NB4 (cell line): ENCODE measurements around the gene NCDN.
A peak's percentile ranks its signal among the peaks of the same experiment; 100 is the strongest.
"Not testable (repeated sequence)": the region's sequence is repeated elsewhere in the genome, so short reads cannot be mapped to it uniquely, and the experiment has no call there.

Experiments used
- DNase-seq: peaks from one replicate; pipeline ENCODE4 v3.0.0; 2010; ENCODE audit warnings: low read depth
- H3K4me3 ChIP-seq: one replicate; pipeline ENCODE4 v1.5.1; 2011; ENCODE audit warnings: mild to moderate bottlenecking, low read depth, low read length, moderate library complexity
- MYC ChIP-seq: IDR thresholded peaks from 2 replicates; pipeline ENCODE4 v1.6.1; 2011; ENCODE audit warnings: low read depth, low read length
- POLR2A ChIP-seq: IDR thresholded peaks from 2 replicates; pipeline ENCODE4 v1.6.1; 2011; ENCODE audit warnings: mild to moderate bottlenecking; ENCODE audit not compliant: insufficient read length; ENCODE audit errors: extremely low read depth
- TF ChIP-seq, protein P1 (sequence below): IDR thresholded peaks from 2 replicates; pipeline ENCODE4 v1.6.1; 2011; ENCODE audit warnings: low read depth, low read length
- TF ChIP-seq, protein P2 (sequence below): IDR thresholded peaks from one replicate; pipeline ENCODE4 v1.5.1; 2012; ENCODE audit warnings: low read depth, low read length

NCDN gene

DNA sequence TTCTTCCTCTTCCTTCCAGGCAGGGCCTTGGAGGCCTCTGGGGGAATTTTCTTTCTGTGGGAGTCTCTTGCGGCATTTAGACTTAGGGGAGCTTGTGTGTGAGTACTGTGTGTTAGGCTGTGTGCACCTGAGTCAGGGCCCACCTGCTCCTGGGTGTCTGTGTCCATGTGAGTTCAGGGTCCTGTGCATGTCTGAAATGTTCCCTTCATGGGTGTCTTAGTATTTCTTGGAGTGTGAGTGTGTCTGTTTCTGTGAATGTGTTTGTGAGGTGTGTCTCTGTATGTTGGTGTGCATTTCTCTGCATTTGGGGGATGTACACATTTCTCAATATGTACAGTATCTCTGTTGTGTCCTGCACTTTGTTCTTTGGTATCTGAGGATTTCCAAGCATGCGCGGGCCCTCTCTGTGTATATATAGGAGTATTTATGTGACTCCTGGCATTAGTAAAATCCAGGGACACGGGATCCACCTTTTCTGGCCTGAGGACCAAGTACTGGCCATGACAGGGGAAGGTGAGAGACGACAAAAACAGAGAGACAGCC is 17.9 kb downstream of the NCDN start:
- DNase-seq, result no peak
- TF ChIP-seq POLR2A (no peak), MYC (no peak)
- TF ChIP-seq, protein P1, sequence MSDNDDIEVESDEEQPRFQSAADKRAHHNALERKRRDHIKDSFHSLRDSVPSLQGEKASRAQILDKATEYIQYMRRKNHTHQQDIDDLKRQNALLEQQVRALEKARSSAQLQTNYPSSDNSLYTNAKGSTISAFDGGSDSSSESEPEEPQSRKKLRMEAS, result no peak
- TF ChIP-seq, protein P2, sequence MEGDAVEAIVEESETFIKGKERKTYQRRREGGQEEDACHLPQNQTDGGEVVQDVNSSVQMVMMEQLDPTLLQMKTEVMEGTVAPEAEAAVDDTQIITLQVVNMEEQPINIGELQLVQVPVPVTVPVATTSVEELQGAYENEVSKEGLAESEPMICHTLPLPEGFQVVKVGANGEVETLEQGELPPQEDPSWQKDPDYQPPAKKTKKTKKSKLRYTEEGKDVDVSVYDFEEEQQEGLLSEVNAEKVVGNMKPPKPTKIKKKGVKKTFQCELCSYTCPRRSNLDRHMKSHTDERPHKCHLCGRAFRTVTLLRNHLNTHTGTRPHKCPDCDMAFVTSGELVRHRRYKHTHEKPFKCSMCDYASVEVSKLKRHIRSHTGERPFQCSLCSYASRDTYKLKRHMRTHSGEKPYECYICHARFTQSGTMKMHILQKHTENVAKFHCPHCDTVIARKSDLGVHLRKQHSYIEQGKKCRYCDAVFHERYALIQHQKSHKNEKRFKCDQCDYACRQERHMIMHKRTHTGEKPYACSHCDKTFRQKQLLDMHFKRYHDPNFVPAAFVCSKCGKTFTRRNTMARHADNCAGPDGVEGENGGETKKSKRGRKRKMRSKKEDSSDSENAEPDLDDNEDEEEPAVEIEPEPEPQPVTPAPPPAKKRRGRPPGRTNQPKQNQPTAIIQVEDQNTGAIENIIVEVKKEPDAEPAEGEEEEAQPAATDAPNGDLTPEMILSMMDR, result no peak
- no peak overlapping the region for H3K4me3 ChIP-seq

DNA sequence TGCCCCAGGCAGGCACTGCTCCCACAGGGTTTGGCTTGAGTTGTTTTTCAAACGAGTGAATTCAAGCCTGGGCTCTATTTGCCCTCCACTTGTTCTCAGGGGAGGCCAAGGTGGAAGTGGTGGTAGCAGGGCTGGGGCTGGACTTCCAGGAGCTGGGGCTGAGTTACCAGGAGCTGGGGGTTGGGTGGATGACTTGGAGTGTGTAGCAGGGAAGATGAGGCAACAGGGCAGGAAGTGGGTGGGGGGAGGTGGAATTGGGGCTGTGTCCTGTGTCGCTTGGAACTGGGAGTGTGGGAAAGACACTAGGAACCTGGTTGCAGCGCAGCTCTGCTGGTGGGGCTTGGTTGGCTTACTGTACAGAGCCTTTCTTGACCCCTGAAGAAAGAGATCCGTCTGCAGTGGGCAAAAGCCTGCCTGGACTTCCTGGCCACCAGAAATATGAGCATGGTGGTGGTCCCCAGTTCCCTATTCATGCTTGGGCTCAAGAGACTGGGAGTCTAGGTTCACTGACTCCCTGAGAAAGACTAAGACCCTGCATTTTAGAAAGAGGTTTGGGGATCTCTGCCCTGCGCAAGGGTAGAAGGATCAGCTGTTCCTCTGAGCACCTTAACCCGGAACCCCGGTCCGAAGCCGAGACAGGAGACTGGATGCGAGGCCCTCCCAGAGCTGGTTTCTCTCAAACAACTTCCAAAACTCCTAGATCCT is 18.6 kb downstream of the NCDN start:
- DNase-seq, result peak; percentile 85
- peak overlapping the region; percentile 74 for H3K4me3 ChIP-seq
- no peak for TF ChIP-seq POLR2A
- TF ChIP-seq, protein P1, result no peak
- TF ChIP-seq, protein P2, result no peak
- no peak for TF ChIP-seq MYC

DNA sequence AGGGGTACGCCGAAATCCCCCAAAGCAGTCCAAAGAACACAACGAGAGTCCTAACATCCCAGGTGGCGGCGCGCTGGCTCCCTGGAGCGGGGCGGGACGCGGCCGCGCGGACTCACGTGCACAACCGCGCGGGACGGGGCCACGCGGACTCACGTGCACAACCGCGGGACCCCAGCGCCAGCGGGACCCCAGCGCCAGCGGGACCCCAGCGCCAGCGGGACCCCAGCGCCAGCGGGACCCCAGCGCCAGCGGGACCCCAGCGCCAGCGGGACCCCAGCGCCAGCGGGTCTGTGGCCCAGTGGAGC is 19.1 kb downstream of the NCDN start:
- DNase-seq, result peak; percentile 47
- H3K4me3 ChIP-seq, result peak overlapping the region; percentile 75

DNA sequence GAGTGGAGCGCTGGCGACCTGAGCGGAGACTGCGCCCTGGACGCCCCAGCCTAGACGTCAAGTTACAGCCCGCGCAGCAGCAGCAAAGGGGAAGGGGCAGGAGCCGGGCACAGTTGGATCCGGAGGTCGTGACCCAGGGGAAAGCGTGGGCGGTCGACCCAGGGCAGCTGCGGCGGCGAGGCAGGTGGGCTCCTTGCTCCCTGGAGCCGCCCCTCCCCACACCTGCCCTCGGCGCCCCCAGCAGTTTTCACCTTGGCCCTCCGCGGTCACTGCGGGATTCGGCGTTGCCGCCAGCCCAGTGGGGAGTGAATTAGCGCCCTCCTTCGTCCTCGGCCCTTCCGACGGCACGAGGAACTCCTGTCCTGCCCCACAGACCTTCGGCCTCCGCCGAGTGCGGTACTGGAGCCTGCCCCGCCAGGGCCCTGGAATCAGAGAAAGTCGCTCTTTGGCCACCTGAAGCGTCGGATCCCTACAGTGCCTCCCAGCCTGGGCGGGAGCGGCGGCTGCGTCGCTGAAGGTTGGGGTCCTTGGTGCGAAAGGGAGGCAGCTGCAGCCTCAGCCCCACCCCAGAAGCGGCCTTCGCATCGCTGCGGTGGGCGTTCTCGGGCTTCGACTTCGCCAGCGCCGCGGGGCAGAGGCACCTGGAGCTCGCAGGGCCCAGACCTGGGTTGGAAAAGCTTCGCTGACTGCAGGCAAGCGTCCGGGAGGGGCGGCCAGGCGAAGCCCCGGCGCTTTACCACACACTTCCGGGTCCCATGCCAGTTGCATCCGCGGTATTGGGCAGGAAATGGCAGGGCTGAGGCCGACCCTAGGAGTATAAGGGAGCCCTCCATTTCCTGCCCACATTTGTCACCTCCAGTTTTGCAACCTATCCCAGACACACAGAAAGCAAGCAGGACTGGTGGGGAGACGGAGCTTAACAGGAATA is 19.7 kb downstream of the NCDN start:
- peak; percentile 93 for DNase-seq
- H3K4me3 ChIP-seq, result peak overlapping the region; percentile 75
- TF ChIP-seq MYC, result peak; percentile 73
- TF ChIP-seq, protein P2, result no peak
- peak; percentile 63 for TF ChIP-seq POLR2A
- TF ChIP-seq, protein P1, result peak; percentile 52

DNA sequence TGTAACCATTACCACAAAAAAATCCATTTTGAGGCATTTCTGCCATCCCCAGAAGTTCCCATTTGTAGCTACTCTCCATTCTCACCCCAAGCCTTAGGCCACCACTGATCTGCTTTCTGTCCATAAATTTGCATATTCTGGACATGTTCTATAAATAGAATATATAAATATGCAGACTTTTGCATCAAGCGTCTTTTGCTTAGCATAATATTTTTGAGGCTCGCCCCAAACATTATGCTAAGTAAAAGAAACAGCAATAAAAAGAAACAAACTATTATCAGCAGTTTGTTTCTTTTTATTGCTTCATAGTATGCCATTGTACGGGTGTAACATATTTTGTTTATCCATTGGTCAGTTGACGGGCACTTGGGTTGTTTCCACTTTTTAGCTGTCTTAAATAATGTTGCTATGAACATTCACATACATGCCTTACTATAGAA is 23.4 kb downstream of the NCDN start:
- H3K4me3 ChIP-seq, result no peak overlapping the region
- DNase-seq, result no peak
- TF ChIP-seq MYC, result no peak
- no peak for TF ChIP-seq POLR2A
- TF ChIP-seq, protein P2, result no peak
- TF ChIP-seq, protein P1, result no peak

DNA sequence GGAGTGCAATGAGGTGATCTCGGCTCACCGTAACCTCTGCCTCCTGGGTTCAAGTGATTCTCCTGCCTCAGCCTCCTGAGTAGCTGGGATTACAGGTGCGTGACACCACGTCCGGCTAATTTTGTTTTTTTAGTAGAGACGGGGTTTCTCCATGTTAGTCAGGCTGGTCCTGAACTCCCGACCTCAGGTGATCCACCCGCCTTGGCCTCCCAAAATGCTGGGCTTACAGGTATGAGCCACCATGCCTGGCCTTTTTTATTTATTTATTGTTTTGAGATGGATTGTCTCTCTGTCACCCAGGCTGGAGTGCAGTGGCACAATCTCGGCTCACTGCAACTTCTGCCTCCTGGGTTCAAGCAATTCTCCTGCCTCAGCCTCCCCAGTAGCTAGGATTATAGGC is 24.0 kb downstream of the NCDN start:
- not testable (repeated sequence) for H3K4me3 ChIP-seq, DNase-seq
